Measurements from ENCODE around the gene PACSIN1.

The PACSIN1 gene

GRCh38 chr6:34465531-34466241 lies at the start of gene PACSIN1:
TSS of gene PACSIN1 (plus strand) at chr6:34466076. CDS start at chr6:34526306, 60,230 bp downstream.
- no peak for DNase-seq (ENCODE audit: low read depth)

GRCh38 chr6:34416877-34417371 lies 49.0 kb upstream of the PACSIN1 start:
- no peak for DNase-seq (ENCODE audit: low read depth)

GRCh38 chr6:34418367-34418766 lies 47.5 kb upstream of the PACSIN1 start:
- no peak for DNase-seq (ENCODE audit: low read depth)

GRCh38 chr6:34423254-34423653 lies 42.6 kb upstream of the PACSIN1 start:
- no peak for DNase-seq (ENCODE audit: low read depth)

- DNase-seq (ENCODE audit: low read depth), result no peak
Measured at GRCh38 chr6:34424200-34425131, 41.4 kb upstream of the PACSIN1 start.

- no peak for DNase-seq (ENCODE audit: low read depth)
Measured at GRCh38 chr6:34425132-34425497, 40.8 kb upstream of the PACSIN1 start.

GRCh38 chr6:34425498-34426410 lies 40.1 kb upstream of the PACSIN1 start, which contains the start of gene RPS10:
TSS of gene RPS10 (minus strand) at chr6:34426069. CDS start at chr6:34425221, 848 bp downstream.
- DNase-seq (ENCODE audit: low read depth), result peak; percentile 88

- no peak for DNase-seq (ENCODE audit: low read depth)
Measured at GRCh38 chr6:34435916-34436315, 30.0 kb upstream of the PACSIN1 start.

- no peak for DNase-seq (ENCODE audit: low read depth)
Measured at GRCh38 chr6:34436803-34437643, 28.9 kb upstream of the PACSIN1 start.

- DNase-seq (ENCODE audit: low read depth), result no peak
Measured at GRCh38 chr6:34437644-34437970, 28.3 kb upstream of the PACSIN1 start.

GRCh38 chr6:34438705-34439104 lies 27.2 kb upstream of the PACSIN1 start:
- no peak for DNase-seq (ENCODE audit: low read depth)

- DNase-seq (ENCODE audit: low read depth), result no peak
Measured at GRCh38 chr6:34439442-34439841, 26.4 kb upstream of the PACSIN1 start.

GRCh38 chr6:34441526-34441925 lies 24.4 kb upstream of the PACSIN1 start:
- no peak for DNase-seq (ENCODE audit: low read depth)

GRCh38 chr6:34445313-34445860 lies 20.5 kb upstream of the PACSIN1 start:
- DNase-seq (ENCODE audit: low read depth), result no peak

GRCh38 chr6:34447386-34447785 lies 18.5 kb upstream of the PACSIN1 start:
- no peak for DNase-seq (ENCODE audit: low read depth)

- DNase-seq (ENCODE audit: low read depth), result no peak
Measured at GRCh38 chr6:34447910-34448309, 18.0 kb upstream of the PACSIN1 start.

- DNase-seq (ENCODE audit: low read depth), result no peak
Measured at GRCh38 chr6:34451192-34451591, 14.7 kb upstream of the PACSIN1 start.

GRCh38 chr6:34455831-34456230 lies 10.0 kb upstream of the PACSIN1 start:
- DNase-seq (ENCODE audit: low read depth), result no peak

- no peak for DNase-seq (ENCODE audit: low read depth)
Measured at GRCh38 chr6:34457382-34457741, 8.5 kb upstream of the PACSIN1 start.

Measured in activated T-helper 9 cell treated with anti-CD3 and anti-CD28 coated beads, Interleukin-2, amount 50 U/mL, for 16 hours (primary cell).